Measurements from ENCODE around the gene NELFE. TPM values are rescaled to one million over a fixed set of nuclear protein-coding genes. Genes with fewer than 3 reads are reported as not detected.
"Not testable (repeated sequence)": the region's sequence is repeated elsewhere in the genome, so short reads cannot be mapped to it uniquely, and the experiment has no call there.

NELFE gene
- total and polyA plus RNA-seq, 2 of the 13 experiments (the other 11 are each of a cell fraction or from before 2014, with no cell fraction given), result 51.3 to 69.8 TPM

GRCh38 chr6:31977816-31978431 lies 19.2 kb upstream of the NELFE start:
- Histone ChIP-seq H4K20me1 (ENCODE audit: insufficient read depth, low read length) (no peaks in the 10 kb centered on the region), H3K4me2 (ENCODE audit: low read depth, low read length) (no peak overlapping the region), H2AFZ (ENCODE audit: low read length) (no peak overlapping the region), H3K4me1 (ENCODE audit: insufficient read depth, low read length) (peaks cover 19% of the 10 kb centered on the region), H3K79me2 (ENCODE audit: insufficient read depth, low read length) (peaks cover 10% of the 10 kb centered on the region), H3K27me3 (ENCODE audit: control insufficient read depth in 1 of 2, insufficient read depth in 2 of 2, low read length in 2 of 2) (no peaks in the 10 kb centered on the region), H3K4me3 (replicated peaks in 1 of 3; ENCODE audit: insufficient read depth in 1 of 3, low read depth in 2 of 3, low read length in 3 of 3) (no peak overlapping the region), H3K9me3 (ENCODE audit: low read length) (no peaks in the 10 kb centered on the region), H3K9ac (ENCODE audit: insufficient read depth, low read depth, low read length) (no peak overlapping the region), H3K27ac (ENCODE audit: extremely low read length, insufficient read depth, low read length) (no peak overlapping the region), H3K36me3 (replicated peaks in 1 of 2; ENCODE audit: control insufficient read depth in 1 of 2, insufficient read depth in 2 of 2, low read length in 2 of 2) (peaks cover 0 to 7% of the 10 kb centered on the region in 2 experiments; a peak in 2 of 5 replicates)
- no peak for FAIRE-seq
- ChIA-PET POLR2A (interaction anchor here (0.6 kb wide), 1 partner anchor 28 kb away, joined by 4 read pairs; no protein-coding TSS in a partner anchor), CTCF (ENCODE audit: low intra/inter-chr PET ratio, low total read pairs) (no interaction called here)
- no peak for DNase-seq (ENCODE audit: low spot score)
- in situ Hi-C loops (cut with HindIII; ENCODE audit: extremely low pct_ligation_motif_present, low pct_unique_long_range_greater_than_20kb) (no loop called here), intact Hi-C loops (cut with micrococcal nuclease; ENCODE audit: unreplicated experiment) (no loop called here)
- WGBS (ENCODE audit: low lambda C conversion rate), result 96% methylated on average over 12 of the region's 12 CpGs
- ATAC-seq, result no peak
- no TSS peak for BruUV-seq (replicated peaks)
- TF ChIP-seq BATF2 (CRISPR knock-in tag; IDR thresholded peaks at IDR 0.05) (no peak), ZNF121 (CRISPR knock-in tag; IDR thresholded peaks at IDR 0.05) (peak; percentile 84), CHD4 (IDR thresholded peaks at IDR 0.05; ENCODE audit: borderline replicate concordance, low read length) (no peak)

GRCh38 chr6:31976065-31976464 lies 17.3 kb upstream of the NELFE start:
- H3K4me3 ChIP-seq (replicated peaks in 1 of 3; ENCODE audit: insufficient read depth in 1 of 3, low read depth in 2 of 3, low read length in 3 of 3); BruUV-seq (replicated peaks); H3K4me2 ChIP-seq (ENCODE audit: low read depth, low read length); in situ Hi-C loops (cut with HindIII; ENCODE audit: extremely low pct_ligation_motif_present, low pct_unique_long_range_greater_than_20kb); H3K9ac ChIP-seq (ENCODE audit: insufficient read depth, low read depth, low read length); H3K9me3 ChIP-seq (ENCODE audit: low read length); H3K36me3 ChIP-seq (replicated peaks in 1 of 2; ENCODE audit: control insufficient read depth in 1 of 2, insufficient read depth in 2 of 2, low read length in 2 of 2); H3K27me3 ChIP-seq (ENCODE audit: control insufficient read depth in 1 of 2, insufficient read depth in 2 of 2, low read length in 2 of 2); CTCF ChIA-PET (ENCODE audit: low intra/inter-chr PET ratio, low total read pairs); ATAC-seq; H3K27ac ChIP-seq (ENCODE audit: extremely low read length, insufficient read depth, low read length); intact Hi-C loops (cut with micrococcal nuclease; ENCODE audit: unreplicated experiment); DNase-seq (ENCODE audit: low spot score); FAIRE-seq; H4K20me1 ChIP-seq (ENCODE audit: insufficient read depth, low read length); H2AFZ ChIP-seq (ENCODE audit: low read length): not testable (repeated sequence)
- 85% methylated on average over 12 of the region's 30 CpGs for WGBS (ENCODE audit: low lambda C conversion rate)
- peak; percentile 41; the same call in 1 of the 2 replicates for TF ChIP-seq RBFOX2 (IDR thresholded peaks at IDR 0.05; ENCODE audit: low read depth, low read length)
- H3K79me2 ChIP-seq (ENCODE audit: insufficient read depth, low read length), result peaks cover 21% of the 10 kb centered on the region
- peaks cover 27% of the 10 kb centered on the region for H3K4me1 ChIP-seq (ENCODE audit: insufficient read depth, low read length)
- POLR2A ChIA-PET, result interaction anchor here (0.7 kb wide), 1 partner anchor 88 kb away, joined by 3 read pairs; no protein-coding TSS in a partner anchor
